HuH-7.5 (cell line): ENCODE measurements around the gene RTF1.

Source experiments
- DNase-seq: peaks from one replicate; pipeline ENCODE4 v3.0.0; 2011; ENCODE audit warnings: low spot score

RTF1 gene

DNA sequence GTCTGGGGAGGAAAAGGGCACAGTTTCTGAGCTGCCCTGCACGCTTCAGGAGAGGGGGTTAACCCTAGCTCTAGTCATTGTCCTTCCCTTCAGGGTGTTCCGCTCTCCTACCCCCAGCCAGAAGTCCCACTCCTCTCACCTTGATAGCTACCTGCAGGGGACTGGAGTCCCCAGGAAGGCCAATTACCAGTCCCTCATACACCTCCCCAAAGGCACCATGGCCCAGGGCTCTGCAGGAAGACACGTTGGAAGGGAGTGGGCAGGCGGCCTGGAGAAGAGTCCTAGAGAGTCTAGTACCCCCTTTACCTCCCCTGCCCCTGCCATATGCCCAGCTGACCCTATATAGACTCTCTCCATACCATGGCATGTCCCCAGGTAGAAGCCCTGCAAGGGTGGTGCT, 88.9 kb downstream of the RTF1 start:
- no peak for DNase-seq

DNA sequence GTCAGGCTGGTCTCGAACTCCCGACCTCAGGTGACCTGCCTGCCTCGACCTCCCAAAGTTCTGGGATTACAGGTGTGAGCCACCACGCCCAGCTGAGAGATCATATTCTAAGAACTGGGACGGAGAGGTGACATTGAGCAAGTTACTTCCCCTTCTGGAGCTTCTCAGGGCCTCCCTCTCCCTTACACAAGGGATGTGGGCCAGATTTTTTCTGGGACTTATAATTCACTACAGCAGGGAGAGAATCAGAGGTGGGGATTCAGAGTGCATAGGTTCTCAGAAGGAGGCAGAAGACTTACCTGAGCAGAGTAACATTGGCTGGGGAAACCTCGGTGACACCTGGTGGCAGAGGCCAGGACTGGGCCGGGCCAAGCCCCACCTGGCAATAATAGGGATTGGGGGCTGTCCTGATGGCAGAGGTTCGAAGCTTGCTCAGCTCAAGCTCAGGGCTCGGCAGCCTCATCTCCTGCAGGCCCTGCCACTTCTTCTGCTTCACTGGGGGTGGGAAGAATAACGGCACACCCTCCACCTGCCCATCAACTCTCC, 90.0 kb downstream of the RTF1 start:
- DNase-seq: no peak

DNA sequence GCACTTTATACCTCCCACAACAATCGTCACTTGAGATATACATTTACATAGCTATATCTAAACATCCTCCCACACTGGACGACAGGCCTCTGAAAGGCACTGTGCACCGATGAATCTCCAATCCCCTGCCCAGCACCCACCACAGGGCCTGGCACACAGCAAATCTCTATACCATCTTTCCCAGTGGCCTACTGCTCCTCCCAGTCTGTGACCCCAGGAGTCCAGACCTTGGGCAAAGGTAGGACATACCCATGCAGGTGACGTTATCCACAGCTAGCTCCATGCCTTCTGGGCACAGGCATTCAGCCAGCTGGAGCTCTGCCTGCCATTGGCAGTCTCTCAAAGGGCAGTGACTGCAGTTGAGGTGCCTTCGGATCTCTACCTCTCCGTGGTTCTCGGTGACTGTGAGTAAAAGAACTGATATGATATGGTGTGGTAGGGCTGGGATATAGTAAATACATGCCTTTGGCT, 91.0 kb downstream of the RTF1 start:
- no peak for DNase-seq

DNA sequence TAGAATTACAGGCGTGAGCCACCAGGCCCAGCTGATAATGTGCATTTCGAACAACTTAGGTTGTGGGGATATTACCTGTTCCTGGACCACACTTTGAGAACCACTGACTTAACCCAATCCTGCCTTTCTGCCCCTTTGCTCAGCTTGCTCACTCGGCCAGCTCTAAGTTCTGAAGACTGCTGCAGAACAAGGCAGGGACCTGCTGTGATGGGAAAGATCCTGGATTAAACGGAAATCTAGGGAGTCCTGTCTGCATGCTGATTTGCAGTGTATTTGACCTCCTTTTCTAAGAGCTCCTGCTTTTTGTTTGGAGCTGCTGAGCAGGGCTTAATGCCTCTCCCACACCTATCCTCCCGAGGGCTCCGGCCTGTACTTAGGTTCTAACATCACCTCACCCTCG, 93.8 kb downstream of the RTF1 start:
- DNase-seq: no peak

DNA sequence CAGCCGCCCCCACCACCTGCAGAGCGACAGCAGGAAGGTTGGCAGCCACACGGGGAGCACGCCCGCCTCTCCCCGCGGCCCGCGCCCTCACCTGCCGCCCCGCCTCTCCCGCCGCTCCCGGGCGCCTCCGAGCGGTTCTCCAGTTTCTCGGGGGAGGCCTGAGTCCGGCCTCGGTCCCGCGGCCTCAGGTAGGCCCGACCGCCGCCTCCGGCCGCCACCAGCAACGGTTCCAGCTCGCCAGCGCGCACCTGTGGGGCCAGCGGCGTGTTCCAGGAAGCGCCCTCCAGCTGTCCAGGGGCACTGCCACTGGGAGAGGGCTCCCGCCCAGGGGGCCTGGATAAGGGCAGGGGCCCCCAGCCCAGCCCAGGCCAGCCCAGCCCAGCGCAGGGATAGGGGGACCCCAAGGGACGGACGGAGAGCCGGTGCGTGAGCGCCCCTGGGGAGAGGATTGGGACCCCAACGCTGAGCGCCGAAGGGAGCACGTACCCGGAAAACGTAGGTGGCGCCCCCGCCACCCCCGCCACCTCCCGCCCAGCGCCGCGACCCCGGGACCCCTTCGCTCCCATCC, 94.5 kb downstream of the RTF1 start:
- peak; percentile 51 for DNase-seq

DNA sequence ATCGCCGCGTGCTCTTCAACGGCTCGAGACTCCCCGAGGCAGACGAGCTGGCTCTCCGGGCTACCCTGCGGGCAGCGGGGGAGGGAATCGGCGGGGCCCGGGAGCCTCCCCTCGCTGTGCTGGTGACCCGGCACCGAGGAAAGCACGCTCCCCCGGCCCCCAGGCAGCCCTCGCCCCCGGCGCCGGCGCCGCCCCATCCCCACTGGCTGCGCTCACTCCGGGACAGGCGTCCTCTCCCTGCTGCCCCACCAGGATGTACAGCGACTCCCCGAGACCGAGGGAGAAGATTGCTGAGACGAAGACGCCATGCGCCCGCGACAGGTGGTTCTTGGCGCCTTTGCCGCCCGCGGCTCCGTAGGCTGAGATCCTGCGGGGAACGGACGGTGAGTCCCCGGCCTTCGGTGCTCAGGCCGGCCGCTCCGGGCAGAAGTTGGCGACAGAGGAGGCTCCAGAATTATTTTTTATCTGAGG, 95.0 kb downstream of the RTF1 start:
- no peak for DNase-seq

DNA sequence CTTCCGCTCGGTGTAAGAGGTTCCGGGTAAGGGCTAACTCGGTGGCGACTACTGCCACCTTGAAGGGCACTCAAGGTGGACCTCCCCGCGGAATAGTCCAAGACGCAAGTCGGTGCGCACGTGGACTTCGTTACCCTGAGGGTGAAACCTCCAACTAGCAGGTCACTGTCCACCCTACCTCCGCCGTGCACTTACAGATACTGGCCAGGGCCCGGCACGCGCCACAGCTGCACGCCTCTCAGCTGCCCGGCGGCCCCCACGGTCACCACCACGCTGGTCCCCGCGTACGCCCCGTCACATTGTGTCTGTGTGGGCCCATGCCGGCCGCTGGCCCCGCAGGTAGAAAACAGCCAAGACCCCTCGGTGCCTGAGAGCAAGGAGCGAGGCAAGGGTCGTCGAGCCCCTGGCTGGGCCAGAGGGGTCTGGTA, 95.6 kb downstream of the RTF1 start:
- no peak for DNase-seq

DNA sequence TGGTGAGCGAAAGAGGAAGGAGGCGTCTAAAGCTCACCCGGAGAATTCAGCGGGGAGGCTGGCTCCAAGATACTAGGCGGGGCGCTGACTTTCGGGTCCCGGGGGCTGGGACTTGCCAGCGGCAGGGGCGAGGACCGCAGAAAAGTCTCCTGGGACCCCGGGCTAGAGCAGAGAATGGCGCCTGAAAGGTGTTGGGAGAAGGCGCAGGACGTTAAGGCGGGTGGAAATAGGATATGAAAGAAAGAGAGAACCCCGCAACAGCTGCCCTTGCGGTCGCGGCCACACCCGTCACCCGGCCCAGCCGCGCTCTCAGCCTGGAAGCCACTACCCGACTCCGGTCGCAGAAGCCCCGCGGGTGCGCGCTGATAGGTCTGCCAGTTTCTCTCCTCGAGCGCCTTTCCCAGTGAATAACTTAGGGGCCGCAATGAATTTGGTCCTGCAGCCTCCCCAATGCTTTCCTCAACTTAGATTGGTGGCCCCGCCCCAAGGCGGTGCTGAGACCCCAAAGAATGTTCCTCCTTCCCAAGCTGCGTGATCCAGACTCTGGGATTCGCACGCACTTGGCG, 96.1 kb downstream of the RTF1 start:
- no peak for DNase-seq

DNA sequence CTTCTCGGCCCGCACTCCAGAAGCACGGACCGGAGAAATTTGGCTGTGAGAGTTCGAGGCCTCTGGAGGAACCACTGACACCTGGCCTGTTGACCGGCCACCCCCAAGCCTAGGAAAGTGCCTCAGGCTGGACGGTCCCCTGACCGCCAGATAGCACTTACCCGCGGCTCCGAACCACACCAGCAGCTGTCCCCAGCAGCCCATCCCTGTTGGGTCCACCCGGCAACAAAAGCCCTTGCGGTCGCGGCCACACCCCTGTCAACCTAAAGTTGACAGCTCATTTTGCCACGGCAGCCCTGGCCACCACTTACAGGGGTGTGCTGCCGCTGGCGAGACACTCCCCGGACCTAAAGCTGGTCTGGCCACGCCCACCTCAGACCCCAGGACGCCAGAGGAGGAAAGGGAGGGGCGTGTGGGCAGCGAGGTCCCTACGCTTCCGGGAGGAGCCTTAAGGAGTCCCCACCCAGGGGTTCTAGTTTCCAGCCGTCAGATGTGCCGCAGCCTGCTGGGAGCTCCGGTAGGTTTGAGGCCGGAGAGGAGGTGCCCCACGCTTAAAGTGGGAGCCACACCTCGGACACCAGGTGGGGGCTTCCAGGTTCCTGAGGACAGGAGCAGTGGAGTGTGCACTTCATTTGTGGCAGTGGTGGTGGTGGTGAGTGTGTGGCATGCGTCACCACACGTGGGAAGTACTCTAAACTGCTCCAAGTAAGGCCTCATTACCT, 96.8 kb downstream of the RTF1 start, which contains the start of gene LTK:
TSS of gene LTK (minus strand) at position 322 of the 722 bp plus-strand sequence. CDS start at position 204, 118 bp downstream.
- no peak for DNase-seq

DNA sequence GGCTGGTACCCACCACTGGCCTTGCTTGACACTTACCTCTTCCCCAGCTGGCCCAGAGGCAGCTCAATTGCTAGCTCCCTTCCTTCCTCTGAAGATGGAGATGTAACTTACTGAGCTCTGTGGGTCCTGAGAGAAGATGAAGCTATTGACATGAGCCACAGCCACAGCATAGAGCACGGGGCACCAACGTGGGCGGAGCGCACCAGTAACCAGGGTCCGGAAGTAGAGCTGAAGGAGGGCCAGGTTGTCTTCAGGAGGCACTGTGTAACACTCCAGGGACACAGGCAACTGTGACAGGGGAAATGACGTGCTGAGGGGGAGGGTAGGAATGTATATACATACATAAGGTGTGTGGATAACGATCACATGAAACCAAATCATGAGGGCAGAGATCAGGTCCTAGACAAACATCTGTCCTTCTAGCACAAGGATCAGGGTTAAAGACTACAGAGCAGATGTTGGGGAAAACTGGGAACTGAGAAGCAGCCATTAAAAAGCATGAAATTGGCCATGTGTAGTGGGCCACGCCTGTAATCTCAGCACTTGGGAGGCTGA, 101.1 kb downstream of the RTF1 start:
- DNase-seq: no peak

DNA sequence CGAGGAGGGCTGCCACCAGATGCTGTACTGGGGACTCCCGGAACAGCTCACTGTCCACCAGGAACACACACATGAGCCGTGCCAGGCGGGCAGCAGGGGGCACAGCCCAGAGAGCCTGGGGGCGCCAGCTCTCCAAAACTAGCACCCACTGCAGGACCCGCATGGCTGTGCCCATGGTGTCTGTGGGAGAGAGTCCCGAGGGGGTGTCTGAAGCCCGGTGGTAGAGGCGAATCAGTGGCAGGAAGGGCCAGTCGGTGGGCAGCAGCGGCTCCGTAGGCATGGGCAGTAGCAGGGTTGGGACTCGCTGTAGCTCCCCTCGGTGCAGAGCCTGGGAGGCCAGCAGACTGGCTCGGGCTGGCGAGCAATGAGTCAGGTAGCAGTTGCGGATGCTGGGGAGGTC, 103.7 kb downstream of the RTF1 start:
- DNase-seq: no peak

DNA sequence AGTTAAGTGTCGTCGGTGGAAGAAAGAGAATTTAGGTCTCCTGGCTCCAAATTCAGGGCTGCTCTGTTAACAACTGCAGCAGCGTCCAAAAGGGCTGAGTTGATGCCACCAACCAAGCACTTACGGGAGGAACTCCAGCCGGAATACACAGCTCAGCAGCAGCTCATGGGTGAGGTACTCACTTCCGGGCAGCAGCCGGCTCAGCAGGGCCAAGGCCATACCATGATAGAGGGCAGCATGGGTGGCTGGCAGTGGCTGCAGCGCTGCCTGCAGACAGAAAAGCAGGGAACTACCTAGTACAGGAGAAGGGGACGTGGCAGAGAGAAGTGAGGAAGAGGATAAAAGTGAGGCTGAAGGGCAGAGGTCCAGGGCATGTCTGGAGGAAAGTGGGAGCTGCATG, 104.7 kb downstream of the RTF1 start:
- DNase-seq: no peak

DNA sequence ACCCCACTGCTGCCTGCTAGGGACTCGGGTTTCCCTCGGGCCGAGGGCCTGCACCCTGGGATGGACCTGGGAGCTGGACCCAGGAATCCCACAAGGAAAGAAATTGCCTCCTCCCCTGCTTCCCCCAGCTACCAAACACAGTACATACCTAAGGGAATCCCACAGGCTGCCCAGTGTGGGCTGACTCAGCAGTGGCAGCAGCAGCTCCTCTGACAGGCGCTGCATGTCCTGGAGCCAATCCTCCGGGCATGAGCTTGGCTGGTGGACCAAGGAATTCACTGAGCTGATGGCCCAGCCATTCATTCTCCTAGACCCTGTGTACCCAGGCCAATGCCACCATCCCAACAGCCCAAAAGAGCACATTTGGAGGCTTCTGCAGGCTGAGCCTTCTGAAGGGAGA, 106.2 kb downstream of the RTF1 start:
- DNase-seq: no peak

DNA sequence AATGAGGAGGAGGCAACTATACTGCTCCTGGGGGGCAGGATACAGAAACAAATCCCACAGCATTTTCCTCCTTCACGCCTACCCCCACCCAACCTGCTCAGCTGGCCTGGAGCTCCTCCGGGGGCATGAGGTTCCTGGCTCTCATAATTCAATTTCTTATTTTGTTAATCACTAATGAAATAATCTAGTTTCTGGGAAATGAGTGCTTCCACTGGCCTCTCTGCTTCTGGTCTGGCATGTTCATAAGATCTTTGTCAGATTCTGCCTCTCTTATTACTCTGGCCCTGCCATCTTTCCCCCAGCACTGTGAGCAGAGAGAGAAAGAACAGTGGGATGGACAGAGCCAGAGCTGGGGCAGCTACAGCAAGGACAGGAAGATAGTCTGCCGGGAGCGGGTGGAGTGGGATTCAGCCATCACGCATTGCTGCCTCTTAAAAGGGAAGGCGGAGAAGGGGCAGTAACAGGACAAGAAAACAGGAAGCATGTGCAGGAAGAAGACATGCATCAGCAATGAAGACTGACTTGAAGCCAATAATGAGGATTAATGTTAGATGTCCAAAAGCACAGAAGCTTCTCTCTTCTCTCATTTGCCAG, 113.6 kb downstream of the RTF1 start:
- DNase-seq: no peak
